ENCODE results near the gene FANCC. TPM values are rescaled to one million over a fixed set of nuclear protein-coding genes. Genes with fewer than 3 reads are reported as not detected.
A peak's percentile ranks its signal among the peaks of the same experiment; 100 is the strongest.
"Not testable (repeated sequence)": the region's sequence is repeated elsewhere in the genome, so short reads cannot be mapped to it uniquely, and the experiment has no call there.

FANCC gene
- total RNA-seq, 2 experiments from 2014 or later, result 15.9 to 16.7 TPM

- CTCF ChIA-PET, result no interaction called here
- no peak for DNase-seq
- H3K27me3 Mint-ChIP-seq, result peaks cover 28% of the 10 kb centered on the region
- H3K4me3 Mint-ChIP-seq, result no peak overlapping the region
- H3K27ac Mint-ChIP-seq, result no peak overlapping the region
- no peaks in the 10 kb centered on the region for H3K36me3 Mint-ChIP-seq (ENCODE audit: low read depth)
- H3K4me1 Mint-ChIP-seq, result peaks cover 17% of the 10 kb centered on the region
- POLR2A ChIA-PET, result no interaction called here
- intact Hi-C loops (cut with DNase I, micrococcal nuclease), result no loop called here
- ATAC-seq, result no peak
- no peaks in the 10 kb centered on the region for H3K9me3 Mint-ChIP-seq (ENCODE audit: low read depth)
Observed at GRCh38 chr9:95346021-95346420, 28.5 kb upstream of the FANCC start.

DNA sequence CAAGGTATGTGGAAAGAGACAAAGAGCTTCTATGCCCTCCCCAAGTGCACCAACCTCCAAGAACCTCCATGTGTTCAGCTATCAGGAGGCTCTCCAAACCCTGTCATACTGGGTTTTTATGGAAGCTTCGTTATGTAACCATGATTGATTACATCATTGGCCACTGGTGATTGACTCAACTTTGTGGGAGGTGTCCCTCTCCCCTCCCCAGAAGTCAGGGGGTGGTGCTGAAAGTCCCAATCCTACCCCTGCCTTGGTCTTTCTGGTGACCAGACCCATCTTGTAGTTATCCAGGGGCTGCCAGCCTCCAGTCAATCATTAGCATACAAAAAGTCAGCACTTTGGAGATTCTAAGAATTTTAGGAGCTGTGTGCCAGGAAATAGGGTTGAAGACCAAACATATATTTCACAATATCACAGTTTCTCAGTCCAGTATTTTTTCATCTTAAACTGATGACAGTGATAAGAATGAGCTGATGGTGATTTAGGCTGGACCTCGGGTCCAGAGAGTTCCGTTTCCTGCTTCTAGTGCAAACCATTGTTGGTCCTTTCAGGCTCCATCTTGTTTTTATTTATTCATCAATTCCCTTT is 27.3 kb upstream of the FANCC start:
- ATAC-seq, result no peak
- CTCF ChIA-PET, result interaction anchor here (0.8 to 1.6 kb wide), 5 partner anchors 8 to 148 kb away, joined by 3 to 5 read pairs (median 3); no protein-coding TSS in a partner anchor
- Mint-ChIP-seq H3K9me3 (ENCODE audit: low read depth) (no peaks in the 10 kb centered on the region), H3K36me3 (ENCODE audit: low read depth) (no peaks in the 10 kb centered on the region), H3K27me3 (peaks cover 19% of the 10 kb centered on the region), H3K4me1 (peaks cover 15% of the 10 kb centered on the region), H3K4me3 (no peak overlapping the region), H3K27ac (no peak overlapping the region)
- intact Hi-C loops (cut with DNase I, micrococcal nuclease), result no loop called here
- no peak for DNase-seq
- POLR2A ChIA-PET, result no interaction called here

GRCh38 chr9:95343725-95344287 is 26.3 kb upstream of the FANCC start:
- intact Hi-C loops (cut with DNase I, micrococcal nuclease), result no loop called here
- ChIA-PET POLR2A (no interaction called here), CTCF (interaction anchor here (0.8 to 1.4 kb wide), 3 partner anchors 9 to 149 kb away, joined by 3 to 4 read pairs (median 3); no protein-coding TSS in a partner anchor)
- H3K27me3 Mint-ChIP-seq, result peaks cover 13% of the 10 kb centered on the region
- H3K4me1 Mint-ChIP-seq, result peaks cover 11% of the 10 kb centered on the region
- no peaks in the 10 kb centered on the region for H3K9me3 Mint-ChIP-seq (ENCODE audit: low read depth)
- peak; percentile 17 for DNase-seq
- peak; percentile 65 for ATAC-seq
- no peak overlapping the region for H3K4me3 Mint-ChIP-seq
- no peak overlapping the region for H3K27ac Mint-ChIP-seq
- no peaks in the 10 kb centered on the region for H3K36me3 Mint-ChIP-seq (ENCODE audit: low read depth)

DNA sequence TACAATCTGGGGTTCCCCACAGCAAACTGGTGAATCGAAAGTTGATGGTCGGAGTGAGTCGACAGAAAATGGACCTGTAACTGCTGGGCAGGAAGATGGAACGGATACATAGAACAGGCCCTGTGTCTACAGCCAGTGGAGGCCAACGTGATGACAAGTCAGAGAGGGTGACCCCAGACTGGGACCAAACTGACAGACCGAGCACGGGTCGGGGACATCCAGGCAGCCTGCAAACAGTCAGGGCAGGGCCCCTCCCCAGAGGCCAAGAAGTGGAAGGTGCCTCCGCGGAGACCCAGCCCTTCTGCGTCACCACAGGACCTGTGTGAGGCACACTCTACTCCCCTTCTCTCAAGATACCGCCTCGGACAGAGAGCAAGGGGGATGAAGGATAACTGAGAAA is 25.1 kb upstream of the FANCC start:
- DNase-seq, result no peak
- Mint-ChIP-seq H3K27me3 (peaks cover 5% of the 10 kb centered on the region), H3K36me3 (ENCODE audit: low read depth) (no peaks in the 10 kb centered on the region), H3K4me3 (no peak overlapping the region), H3K9me3 (ENCODE audit: low read depth) (no peaks in the 10 kb centered on the region), H3K4me1 (peaks cover 11% of the 10 kb centered on the region), H3K27ac (no peak overlapping the region)
- ATAC-seq, result no peak
- intact Hi-C loops (cut with DNase I, micrococcal nuclease), result no loop called here
- ChIA-PET CTCF (no interaction called here), POLR2A (no interaction called here)

- H3K4me1 Mint-ChIP-seq, result peaks cover 11% of the 10 kb centered on the region
- no peaks in the 10 kb centered on the region for H3K27me3 Mint-ChIP-seq
- CTCF ChIA-PET, result no interaction called here
- no peaks in the 10 kb centered on the region for H3K9me3 Mint-ChIP-seq (ENCODE audit: low read depth)
- no peak overlapping the region for H3K27ac Mint-ChIP-seq
- no peaks in the 10 kb centered on the region for H3K36me3 Mint-ChIP-seq (ENCODE audit: low read depth)
- POLR2A ChIA-PET, result no interaction called here
- intact Hi-C loops (cut with DNase I, micrococcal nuclease), result no loop called here
- DNase-seq, result no peak
- ATAC-seq, result no peak
- H3K4me3 Mint-ChIP-seq, result no peak overlapping the region
Observed at GRCh38 chr9:95341293-95341962, 23.9 kb upstream of the FANCC start.

- H3K27me3 Mint-ChIP-seq, result peaks cover under 1% of the 10 kb centered on the region
- no peaks in the 10 kb centered on the region for H3K9me3 Mint-ChIP-seq (ENCODE audit: low read depth)
- H3K27ac Mint-ChIP-seq, result no peak overlapping the region
- DNase-seq (no peak), ATAC-seq (no peak)
- intact Hi-C loops (cut with DNase I, micrococcal nuclease), result no loop called here
- ChIA-PET POLR2A (no interaction called here), CTCF (interaction anchor here (0.6 kb wide), 1 partner anchor 236 kb away, joined by 3 read pairs; no protein-coding TSS in a partner anchor)
- peaks cover 1% of the 10 kb centered on the region for H3K4me1 Mint-ChIP-seq
- no peak overlapping the region for H3K4me3 Mint-ChIP-seq
- no peaks in the 10 kb centered on the region for H3K36me3 Mint-ChIP-seq (ENCODE audit: low read depth)
Observed at GRCh38 chr9:95338243-95338642, 20.7 kb upstream of the FANCC start.

DNA sequence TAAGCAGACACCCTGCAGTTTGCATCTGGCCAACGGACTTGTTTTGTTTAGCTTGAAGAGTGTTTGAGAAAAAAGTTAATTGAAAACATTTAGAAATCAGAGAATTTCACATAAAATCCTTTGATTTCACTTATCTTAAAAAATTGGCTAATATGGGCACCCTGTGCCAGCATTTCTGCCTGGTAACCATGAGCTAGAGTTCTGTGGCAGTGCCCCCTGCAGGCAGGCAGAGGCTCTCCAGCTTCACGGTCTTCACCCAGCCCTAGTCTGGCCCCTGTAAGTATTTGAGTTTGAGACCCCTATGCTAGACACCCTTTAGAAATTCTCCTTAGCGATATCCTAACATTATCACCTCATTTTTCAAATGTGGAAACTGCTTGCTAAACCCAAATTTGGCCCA is 18.8 kb upstream of the FANCC start:
- intact Hi-C loops (cut with DNase I, micrococcal nuclease), result no loop called here
- Mint-ChIP-seq H3K4me1 (no peaks in the 10 kb centered on the region), H3K36me3 (ENCODE audit: low read depth) (no peaks in the 10 kb centered on the region), H3K27ac (no peak overlapping the region), H3K9me3 (ENCODE audit: low read depth) (no peaks in the 10 kb centered on the region), H3K27me3 (peaks cover 10% of the 10 kb centered on the region), H3K4me3 (no peak overlapping the region)
- DNase-seq, result peak; percentile 60
- CTCF ChIA-PET, result interaction anchor here (0.6 to 2.4 kb wide), 14 partner anchors 9 to 602 kb away, joined by 3 to 9 read pairs (median 4); no protein-coding TSS in a partner anchor
- ATAC-seq, result peak; percentile 68
- POLR2A ChIA-PET, result no interaction called here

GRCh38 chr9:95333426-95333825 is 15.9 kb upstream of the FANCC start:
- ChIA-PET CTCF (no interaction called here), POLR2A (no interaction called here)
- ATAC-seq (no peak), DNase-seq (no peak)
- no peak overlapping the region for H3K27ac Mint-ChIP-seq
- H3K9me3 Mint-ChIP-seq (ENCODE audit: low read depth), result no peaks in the 10 kb centered on the region
- intact Hi-C loops (cut with DNase I, micrococcal nuclease), result no loop called here
- peaks cover 13% of the 10 kb centered on the region for H3K27me3 Mint-ChIP-seq
- H3K4me1 Mint-ChIP-seq, result no peaks in the 10 kb centered on the region
- no peak overlapping the region for H3K4me3 Mint-ChIP-seq
- H3K36me3 Mint-ChIP-seq (ENCODE audit: low read depth), result no peaks in the 10 kb centered on the region

DNA sequence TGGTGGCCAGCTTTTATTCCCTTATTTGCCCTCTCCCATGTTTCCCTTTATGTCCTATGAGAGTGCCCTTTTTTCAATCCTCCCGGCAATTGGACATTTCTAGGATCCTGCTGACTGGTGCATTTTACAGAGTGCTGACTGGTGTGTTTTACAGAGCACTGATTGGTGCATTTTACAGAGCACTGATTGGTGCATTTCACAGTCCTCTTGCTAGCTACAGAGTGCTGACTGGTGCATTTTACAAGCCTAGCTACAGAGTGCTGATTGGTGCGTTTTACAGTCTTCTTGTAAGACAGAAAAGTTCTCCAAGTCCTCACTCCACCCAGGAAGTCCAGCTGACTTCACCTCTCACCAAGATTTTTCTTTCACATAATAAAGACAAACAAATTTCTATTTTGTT is 15.4 kb upstream of the FANCC start:
- DNase-seq (no peak), ATAC-seq (no peak)
- no peaks in the 10 kb centered on the region for H3K9me3 Mint-ChIP-seq (ENCODE audit: low read depth)
- no peak overlapping the region for H3K27ac Mint-ChIP-seq
- POLR2A ChIA-PET, result no interaction called here
- intact Hi-C loops (cut with DNase I, micrococcal nuclease), result no loop called here
- no peak overlapping the region for H3K4me3 Mint-ChIP-seq
- no peaks in the 10 kb centered on the region for H3K4me1 Mint-ChIP-seq
- CTCF ChIA-PET, result no interaction called here
- H3K27me3 Mint-ChIP-seq, result peaks cover 13% of the 10 kb centered on the region
- no peaks in the 10 kb centered on the region for H3K36me3 Mint-ChIP-seq (ENCODE audit: low read depth)

DNA sequence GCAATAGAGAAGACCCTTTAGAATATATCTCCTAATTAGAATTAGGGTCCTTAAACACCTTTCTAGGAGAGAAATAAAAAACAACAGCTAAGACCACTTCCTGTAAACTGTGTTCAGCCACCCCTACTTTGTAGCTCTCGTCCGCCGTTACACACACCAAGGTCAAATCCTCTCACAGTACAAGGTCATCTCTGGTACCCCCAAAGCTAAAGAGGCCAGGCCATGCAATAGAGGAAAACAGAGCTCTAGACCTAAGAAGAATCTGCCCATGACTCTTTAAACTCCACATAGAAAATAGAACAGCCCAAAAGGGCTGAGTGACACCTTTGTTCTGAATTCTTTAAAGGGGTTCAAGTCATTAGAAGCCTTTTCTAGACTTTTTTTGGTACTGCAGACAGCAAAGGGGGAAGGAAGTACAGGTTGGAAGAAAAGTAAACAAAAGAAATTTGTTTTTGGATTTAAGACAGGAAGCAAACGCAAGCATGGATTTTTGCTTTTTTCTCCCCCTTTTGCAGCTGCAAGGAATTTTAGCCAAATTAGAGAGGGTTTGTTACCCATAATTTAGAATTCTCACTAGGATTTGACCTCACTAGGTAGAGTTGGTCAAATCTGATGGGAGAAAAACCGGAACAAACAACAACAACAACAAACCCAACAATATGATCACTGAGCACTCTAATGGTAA is 13.4 kb upstream of the FANCC start:
- ChIA-PET CTCF (interaction anchor here (1.2 to 1.3 kb wide), 2 partner anchors 9 to 1500 kb away, joined by 3 to 4 read pairs; no protein-coding TSS in a partner anchor), POLR2A (no interaction called here)
- H3K27ac Mint-ChIP-seq, result no peak overlapping the region
- no peak overlapping the region for H3K4me3 Mint-ChIP-seq
- DNase-seq, result no peak
- peaks cover 1% of the 10 kb centered on the region for H3K36me3 Mint-ChIP-seq (ENCODE audit: low read depth)
- intact Hi-C loops (cut with DNase I, micrococcal nuclease), result no loop called here
- peaks cover 4% of the 10 kb centered on the region for H3K9me3 Mint-ChIP-seq (ENCODE audit: low read depth)
- peaks cover 13% of the 10 kb centered on the region for H3K27me3 Mint-ChIP-seq
- no peaks in the 10 kb centered on the region for H3K4me1 Mint-ChIP-seq
- no peak for ATAC-seq

DNA sequence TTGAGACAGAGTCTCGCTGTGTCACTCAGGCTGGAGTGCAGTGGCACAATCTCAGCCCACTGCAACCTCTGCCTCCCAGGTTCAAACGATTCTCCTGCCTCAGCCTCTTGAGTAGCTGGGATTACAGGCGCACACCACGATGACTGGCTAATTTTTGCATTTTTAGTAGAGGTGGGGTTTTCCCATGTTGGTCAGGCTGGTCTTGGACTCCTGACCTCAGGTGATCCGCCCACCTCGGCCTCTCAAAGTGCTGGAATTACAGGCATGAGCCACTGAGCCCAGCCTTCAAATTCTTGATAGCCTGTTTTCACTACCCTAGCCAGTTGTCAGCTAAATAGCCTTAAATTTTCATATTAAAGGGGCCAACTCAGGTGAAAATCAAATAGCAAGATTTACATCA is 11.6 kb upstream of the FANCC start:
- DNase-seq; H3K27ac Mint-ChIP-seq; POLR2A ChIA-PET; H3K9me3 Mint-ChIP-seq (ENCODE audit: low read depth); ATAC-seq; H3K36me3 Mint-ChIP-seq (ENCODE audit: low read depth); H3K4me3 Mint-ChIP-seq; intact Hi-C loops (cut with DNase I, micrococcal nuclease); H3K4me1 Mint-ChIP-seq: not testable (repeated sequence)
- CTCF ChIA-PET, result interaction anchor here (0.7 to 0.8 kb wide), 3 partner anchors 8 to 203 kb away, joined by 3 to 4 read pairs (median 3); no protein-coding TSS in a partner anchor
- peaks cover 13% of the 10 kb centered on the region for H3K27me3 Mint-ChIP-seq

All from activated CD4-positive, alpha-beta T cell treated with anti-CD3 and anti-CD28 coated beads for 36 hours (primary cell).